IMR-90 (cell line): ENCODE data around the gene CASK. TPM values are rescaled to one million over a fixed set of nuclear protein-coding genes. Genes with fewer than 3 reads are reported as not detected.

Experiments used
- ATAC-seq: fragments of 200-7000 bp; cut with Tn5 transposase; 2 replicates; pipeline ENCODE4 v1.9.1; 2020; ENCODE audit warnings: low read depth, mild to moderate bottlenecking, moderate library complexity
- BruUV-seq: library from RNA; stranded (reverse); fragments of 400-500 nt; replicated peaks from 2 replicates; lab custom pipeline; 2021; lab: Mats Ljungman, UMichigan
- CTCF ChIA-PET: fragments of 300-600 bp; formaldehyde crosslinking; extraction: SDS; loops from one replicate; lab custom pipeline; 2021; ENCODE audit warnings: antibody characterized with exemption; lab: Yijun Ruan, JAX
- POLR2A ChIA-PET: fragments of 300-600 bp; sonication (Branson Sonifier 250); formaldehyde crosslinking; loops from one replicate; lab custom pipeline; 2022; ENCODE audit warnings: antibody characterized with exemption; ENCODE audit not compliant: unreplicated experiment; lab: Charles Lee
- DNase-seq: peaks from one replicate; pipeline ENCODE4 v3.0.0; 2013
- H2AFZ ChIP-seq: replicated peaks from 2 replicates; pipeline ENCODE3; 2013; ENCODE audit warnings: low read length, mild to moderate bottlenecking; ENCODE audit not compliant: poor library complexity
- H2AK5ac ChIP-seq: 2 replicates; pipeline ENCODE4 v1.6.1; 2013; ENCODE audit warnings: low read depth, low read length, inconsistent platforms
- H2AK9ac ChIP-seq: replicated peaks from 2 replicates; pipeline ENCODE3; 2013; ENCODE audit warnings: mild to moderate bottlenecking, low read depth, low read length, moderate library complexity; ENCODE audit not compliant: poor library complexity
- H2BK120ac ChIP-seq: 2 replicates; pipeline ENCODE4 v1.6.1; 2013; ENCODE audit warnings: low read depth, low read length, inconsistent platforms
- H2BK15ac ChIP-seq: 3 replicates; pipeline ENCODE4 v1.6.1; 2013; ENCODE audit warnings: low read depth, low read length, inconsistent platforms
- H2BK20ac ChIP-seq: 2 replicates; pipeline ENCODE4 v1.6.1; 2013; ENCODE audit warnings: low read depth, mild to moderate bottlenecking, inconsistent platforms, low read length, moderate library complexity
- H2BK5ac ChIP-seq: 2 replicates; pipeline ENCODE4 v1.6.1; 2013; ENCODE audit warnings: mild to moderate bottlenecking, low read depth, low read length, inconsistent platforms; ENCODE audit not compliant: poor library complexity, severe bottlenecking
- H3K14ac ChIP-seq: replicated peaks from 2 replicates; pipeline ENCODE4 v1.6.1; 2013; ENCODE audit warnings: low read depth, low read length, inconsistent platforms
- H3K18ac ChIP-seq: 2 replicates; pipeline ENCODE4 v1.6.1; 2013; ENCODE audit warnings: low read depth, low read length, control low read depth
- H3K23ac ChIP-seq: 2 replicates; pipeline ENCODE4 v1.6.1; 2013; ENCODE audit warnings: low read depth, low read length, inconsistent platforms
- H3K27ac ChIP-seq: 2 replicates; pipeline ENCODE4 v1.5.1; 2013; ENCODE audit warnings: mild to moderate bottlenecking, control low read depth, low read length; ENCODE audit not compliant: insufficient read depth
- H3K27me3 ChIP-seq: 2 replicates; pipeline ENCODE4 v1.6.1; 2013; ENCODE audit warnings: low read length; ENCODE audit not compliant: control insufficient read depth, insufficient read depth
- H3K36me3 ChIP-seq: 2 replicates; pipeline ENCODE4 v1.6.1; 2013; ENCODE audit warnings: low read length, mixed read lengths; ENCODE audit not compliant: control insufficient read depth, insufficient read depth
- H3K4ac ChIP-seq: 2 replicates; pipeline ENCODE4 v1.6.1; 2013; ENCODE audit warnings: low read depth, low read length, inconsistent platforms
- H3K4me1 ChIP-seq: 2 replicates; pipeline ENCODE4 v1.6.1; 2013; ENCODE audit warnings: low read length, mixed read lengths; ENCODE audit not compliant: control insufficient read depth, insufficient read depth
- H3K4me2 ChIP-seq: 2 replicates; pipeline ENCODE4 v1.6.1; 2013; ENCODE audit warnings: low read depth, mild to moderate bottlenecking, control low read depth, low read length, moderate library complexity
- H3K4me3 ChIP-seq: 2 replicates; pipeline ENCODE4 v1.5.1; 2013; ENCODE audit warnings: low read depth, mild to moderate bottlenecking, control low read depth, low read length, moderate library complexity; ENCODE audit not compliant: insufficient read depth
- H3K56ac ChIP-seq: 2 replicates; pipeline ENCODE4 v1.6.1; 2013; ENCODE audit warnings: low read length, inconsistent platforms; ENCODE audit not compliant: insufficient read depth; ENCODE audit errors: extremely low read depth
- H3K79me1 ChIP-seq, 2 experiments: 2 replicates each; pipeline ENCODE4 v1.6.1; 2013; ENCODE audit warnings: low read length in 2 of 2, inconsistent platforms in 1 of 2, low read depth in 1 of 2
- H3K9ac ChIP-seq: 2 replicates; pipeline ENCODE4 v1.6.1; 2013; ENCODE audit warnings: low read depth, low read length, control low read depth
- H3K9me1 ChIP-seq: 2 replicates; pipeline ENCODE4 v1.6.1; 2013; ENCODE audit warnings: low read length, inconsistent platforms; ENCODE audit not compliant: insufficient read depth
- H3K9me3 ChIP-seq: 2 replicates; pipeline ENCODE4 v1.6.1; 2013; ENCODE audit warnings: low read length; ENCODE audit not compliant: control insufficient read depth, insufficient read depth
- H4K20me1 ChIP-seq: 2 replicates; pipeline ENCODE4 v1.6.1; 2013; ENCODE audit warnings: low read length, inconsistent platforms; ENCODE audit not compliant: insufficient read depth
- H4K5ac ChIP-seq: 2 replicates; pipeline ENCODE4 v1.6.1; 2013; ENCODE audit warnings: mild to moderate bottlenecking, low read depth, low read length, control low read depth
- H4K8ac ChIP-seq, 2 experiments: 2 replicates each; pipeline ENCODE4 v1.6.1; 2013; ENCODE audit warnings: low read depth in 2 of 2, low read length in 2 of 2, control low read depth in 1 of 2, inconsistent platforms in 1 of 2
- H4K91ac ChIP-seq: 2 replicates; pipeline ENCODE4 v1.6.1; 2013; ENCODE audit warnings: low read depth, low read length, inconsistent platforms; ENCODE audit not compliant: insufficient read depth
- BHLHE40 ChIP-seq: fragments of 150-350 bp; IDR thresholded peaks from 2 replicates; pipeline ENCODE4 v1.6.1; 2016; ENCODE audit warnings: mild to moderate bottlenecking, low read depth, low read length
- CHD1 ChIP-seq: IDR thresholded peaks from 2 replicates; pipeline ENCODE4 v1.6.1; 2012; ENCODE audit warnings: low read depth, low read length, improper control_type of control experiment
- MAFK ChIP-seq: IDR thresholded peaks from 2 replicates; pipeline ENCODE4 v1.6.1; 2012; ENCODE audit warnings: low read depth, low read length, improper control_type of control experiment
- MAZ ChIP-seq: IDR thresholded peaks from 2 replicates; pipeline ENCODE4 v1.6.1; 2012; ENCODE audit warnings: low read depth, mild to moderate bottlenecking, low read length, improper control_type of control experiment, moderate library complexity, borderline replicate concordance
- MXI1 ChIP-seq: IDR thresholded peaks from 2 replicates; pipeline ENCODE4 v1.6.1; 2012; ENCODE audit warnings: low read depth, mild to moderate bottlenecking, low read length, moderate library complexity, borderline replicate concordance
- POLR2A ChIP-seq: IDR thresholded peaks from 2 replicates; pipeline ENCODE4 v1.6.1; 2012; ENCODE audit warnings: mild to moderate bottlenecking, low read depth, low read length
- SMC3 ChIP-seq: fragments of 150-350 bp; IDR thresholded peaks from 2 replicates; pipeline ENCODE4 v1.6.1; 2016; ENCODE audit warnings: low read depth, mild to moderate bottlenecking, antibody characterized with exemption, low read length, moderate library complexity
- WGBS, 2 experiments: methylation state at CpG; one replicate each; pipeline versions ENCODE4 v1.1.5 to v1.1.7; 2013; ENCODE audit warnings: missing lambda C conversion rate in 2 of 2; ENCODE audit not compliant: insufficient read length in 1 of 2; ENCODE audit errors: extremely low coverage in 2 of 2; 5-methylcytosine and 5-hydroxymethylcytosine counted together
- dilution Hi-C: fragments of 300-500 bp; cut with HindIII; formaldehyde crosslinking; loops from one replicate; pipeline ENCODE4 v1.14.3; 2018; ENCODE audit warnings: low sequenced_read_pairs; ENCODE audit not compliant: unreplicated experiment
- in situ Hi-C: fragments of 300-500 bp; cut with MboI; formaldehyde crosslinking; loops from 3 replicates; pipeline ENCODE4 v1.14.3; 2019; ENCODE audit warnings: low sequenced_read_pairs, inconsistent platforms, mixed read lengths
- intact Hi-C: fragments of 100-400 bp; cut with micrococcal nuclease; formaldehyde crosslinking; loops from 2 replicates; pipeline ENCODE4 v1.10.0; 2022
- polyA plus RNA-seq, 3 experiments: library from polyadenylated mRNA; depleted of rRNA; stranded (reverse); fragments of >200 nt; gene quantifications; 2 replicates each; pipeline ENCODE4 v1.2.3, GENCODE V29; 2012; ENCODE audit warnings: low replicate concordance in 1 of 3
- total RNA-seq: library from RNA; depleted of rRNA; stranded (reverse); fragments of >200 nt; gene quantifications from 2 replicates; pipeline ENCODE4 v1.2.3, GENCODE V29; 2012
- TF ChIP-seq, protein P1 (sequence below): fragments of 150-350 bp; IDR thresholded peaks from 2 replicates; pipeline ENCODE4 v1.6.1; 2017; ENCODE audit warnings: mild to moderate bottlenecking, antibody characterized with exemption, low read length, low read depth
- TF ChIP-seq, protein P2 (sequence below): conservative IDR thresholded peaks from 2 replicates; pipeline ENCODE4 v1.5.1; 2012; ENCODE audit warnings: mild to moderate bottlenecking, low read depth, low read length, improper control_type of control experiment

CASK gene
- total and polyA plus RNA-seq, 2 of the 4 experiments (the other 2 are of a cell fraction), result 9.4 to 17.7 TPM

DNA sequence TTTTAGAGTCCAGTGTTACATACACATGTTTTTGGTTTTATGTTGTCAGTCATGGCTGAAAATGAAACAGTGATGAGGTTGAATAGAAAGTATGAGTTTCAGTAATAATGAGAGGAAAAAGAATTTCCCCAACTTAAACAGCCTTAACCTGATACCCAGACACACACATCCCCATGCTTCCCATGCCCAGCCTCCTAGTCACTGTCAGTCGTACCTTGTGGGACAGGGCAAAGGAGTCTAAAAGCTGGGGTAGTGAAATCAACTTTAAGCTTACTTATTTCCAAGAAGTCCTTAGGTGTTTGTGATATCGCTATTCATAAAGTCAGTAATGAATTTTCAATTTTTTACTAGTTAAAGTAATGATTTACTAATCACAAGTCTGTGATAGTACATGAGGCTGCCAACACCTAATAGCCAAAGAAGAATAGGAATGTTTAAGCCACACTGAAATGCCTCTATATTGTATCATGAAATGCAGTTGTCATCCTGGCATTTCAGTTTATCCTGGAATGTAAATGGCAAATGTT lies 258.9 kb downstream of the CASK start:
- no peak overlapping the region for H3K4me3 ChIP-seq
- no peak overlapping the region for H3K9ac ChIP-seq
- POLR2A ChIA-PET, result no interaction called here
- DNase-seq, result no peak
- H3K4me1 ChIP-seq, result peaks cover 2% of the 10 kb centered on the region; the same call in 1 of the 2 replicates
- dilution Hi-C loops (no loop called here), intact Hi-C loops (no loop called here), in situ Hi-C loops (no loop called here)
- no peak overlapping the region for H3K18ac ChIP-seq
- H4K91ac ChIP-seq, result no peak overlapping the region
- H3K27ac ChIP-seq, result no peak overlapping the region
- H3K23ac ChIP-seq, result no peak overlapping the region
- no peak overlapping the region for H2AFZ ChIP-seq
- no peak overlapping the region for H2BK20ac ChIP-seq
- H3K27me3 ChIP-seq, result no peaks in the 10 kb centered on the region
- 0 out of 2 replicates have a peak, but pooled peaks have one; percentile 17 for ATAC-seq
- H4K20me1 ChIP-seq, result no peaks in the 10 kb centered on the region
- H3K4ac ChIP-seq, result no peak overlapping the region
- no peak overlapping the region for H3K14ac ChIP-seq
- H3K36me3 ChIP-seq, result 0 out of 2 replicates have a peak, but pooled peaks cover 2% of the 10 kb centered on the region
- H3K4me2 ChIP-seq, result no peak overlapping the region
- TF ChIP-seq, protein P1, sequence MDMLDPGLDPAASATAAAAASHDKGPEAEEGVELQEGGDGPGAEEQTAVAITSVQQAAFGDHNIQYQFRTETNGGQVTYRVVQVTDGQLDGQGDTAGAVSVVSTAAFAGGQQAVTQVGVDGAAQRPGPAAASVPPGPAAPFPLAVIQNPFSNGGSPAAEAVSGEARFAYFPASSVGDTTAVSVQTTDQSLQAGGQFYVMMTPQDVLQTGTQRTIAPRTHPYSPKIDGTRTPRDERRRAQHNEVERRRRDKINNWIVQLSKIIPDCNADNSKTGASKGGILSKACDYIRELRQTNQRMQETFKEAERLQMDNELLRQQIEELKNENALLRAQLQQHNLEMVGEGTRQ, result no peak
- no peak for TF ChIP-seq BHLHE40
- TF ChIP-seq, protein P2, sequence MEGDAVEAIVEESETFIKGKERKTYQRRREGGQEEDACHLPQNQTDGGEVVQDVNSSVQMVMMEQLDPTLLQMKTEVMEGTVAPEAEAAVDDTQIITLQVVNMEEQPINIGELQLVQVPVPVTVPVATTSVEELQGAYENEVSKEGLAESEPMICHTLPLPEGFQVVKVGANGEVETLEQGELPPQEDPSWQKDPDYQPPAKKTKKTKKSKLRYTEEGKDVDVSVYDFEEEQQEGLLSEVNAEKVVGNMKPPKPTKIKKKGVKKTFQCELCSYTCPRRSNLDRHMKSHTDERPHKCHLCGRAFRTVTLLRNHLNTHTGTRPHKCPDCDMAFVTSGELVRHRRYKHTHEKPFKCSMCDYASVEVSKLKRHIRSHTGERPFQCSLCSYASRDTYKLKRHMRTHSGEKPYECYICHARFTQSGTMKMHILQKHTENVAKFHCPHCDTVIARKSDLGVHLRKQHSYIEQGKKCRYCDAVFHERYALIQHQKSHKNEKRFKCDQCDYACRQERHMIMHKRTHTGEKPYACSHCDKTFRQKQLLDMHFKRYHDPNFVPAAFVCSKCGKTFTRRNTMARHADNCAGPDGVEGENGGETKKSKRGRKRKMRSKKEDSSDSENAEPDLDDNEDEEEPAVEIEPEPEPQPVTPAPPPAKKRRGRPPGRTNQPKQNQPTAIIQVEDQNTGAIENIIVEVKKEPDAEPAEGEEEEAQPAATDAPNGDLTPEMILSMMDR, result no peak
- no peak for TF ChIP-seq MAFK
- TF ChIP-seq MAZ, result no peak
- TF ChIP-seq CHD1, result no peak
- TF ChIP-seq POLR2A, result no peak
- TF ChIP-seq MXI1, result no peak
- no peak for TF ChIP-seq SMC3
- H4K8ac ChIP-seq, result no peak overlapping the region
- no peaks in the 10 kb centered on the region for H3K9me3 ChIP-seq
- CTCF ChIA-PET, result no interaction called here
- H2AK9ac ChIP-seq, result no peak overlapping the region
- BruUV-seq, result no TSS peak
- no peak overlapping the region for H3K56ac ChIP-seq
- no peak overlapping the region for H2BK120ac ChIP-seq
- H2BK15ac ChIP-seq, result no peak overlapping the region
- no peaks in the 10 kb centered on the region for H3K79me1 ChIP-seq
- no peak overlapping the region for H4K5ac ChIP-seq
- no peak overlapping the region for H2AK5ac ChIP-seq
- no peaks in the 10 kb centered on the region for H3K9me1 ChIP-seq
- WGBS, 2 experiments, result no CpG with 5 or more reads among the region's 2 CpGs
- no peak overlapping the region for H2BK5ac ChIP-seq
